Endothelial cell of umbilical vein (primary cell): ENCODE results near the gene ZNF331. TPM values are rescaled to one million over a fixed set of nuclear protein-coding genes. Genes with fewer than 3 reads are reported as not detected.

Source experiments
- BruUV-seq: library from RNA; stranded (reverse); fragments of 400-500 nt; replicated peaks from 2 replicates; lab custom pipeline; 2021; lab: Mats Ljungman, UMichigan
- CTCF ChIA-PET: fragments of 300-600, 350-600 bp; sonication (Branson Sonifier 250); formaldehyde crosslinking; loops from one replicate; lab custom pipeline; 2021; ENCODE audit warnings: antibody characterized with exemption, inconsistent platforms; lab: Charles Lee
- POLR2A ChIA-PET: fragments of 300-600, 350-600 bp; sonication (Branson Sonifier 250); formaldehyde crosslinking; loops from one replicate; lab custom pipeline; 2021; ENCODE audit warnings: antibody characterized with exemption, inconsistent platforms; lab: Charles Lee
- DNase-seq: peaks from one replicate; pipeline ENCODE4 v3.0.0-alpha.2; 2011; ENCODE audit warnings: low read depth, low spot score
- FAIRE-seq: peaks from 2 replicates; lab custom pipeline; 2011; peaks lifted over from hg19 to GRCh38; lab: Jason Lieb, UNC
- H2AFZ ChIP-seq: 2 replicates; pipeline ENCODE4 v1.6.0; 2012; ENCODE audit warnings: low read depth, low read length, control low read depth, inconsistent platforms
- H3K27ac ChIP-seq: 2 replicates; pipeline ENCODE4 v1.5.1; 2011; ENCODE audit warnings: low read depth, mild to moderate bottlenecking, control low read depth, low read length, moderate library complexity; ENCODE audit not compliant: insufficient read depth
- H3K27me3 ChIP-seq, 2 experiments: 2 replicates each; pipeline versions ENCODE4 v1.6.0 to v1.6.1; 2011; ENCODE audit warnings: low read length in 2 of 2, mixed read lengths in 1 of 2; ENCODE audit not compliant: control insufficient read depth in 2 of 2, insufficient read depth in 2 of 2
- H3K36me3 ChIP-seq, 2 experiments: 2 replicates in 1 of 2; 3 replicates in 1 of 2; pipeline ENCODE4 v1.5.1; 2011; ENCODE audit warnings: low read length in 2 of 2, mild to moderate bottlenecking in 1 of 2, moderate library complexity in 1 of 2; ENCODE audit not compliant: control insufficient read depth in 2 of 2, insufficient read depth in 2 of 2; ENCODE audit errors: extremely low read depth in 1 of 2
- H3K4me1 ChIP-seq: 3 replicates; pipeline ENCODE4 v1.5.1; 2011; ENCODE audit warnings: mild to moderate bottlenecking, low read length; ENCODE audit not compliant: control insufficient read depth, insufficient read depth; ENCODE audit errors: extremely low read depth
- H3K4me2 ChIP-seq: 2 replicates; pipeline ENCODE4 v1.6.1; 2011; ENCODE audit warnings: low read length, control low read depth, mixed read lengths; ENCODE audit not compliant: insufficient read depth
- H3K4me3 ChIP-seq, 3 experiments: fragments of 200-600 bp in 1 of 3; sonication (generic), shearing (Covaris generic) in 1 of 3; replicated peaks in 1 of 3; 2 replicates each; pipeline ENCODE4 v1.5.1; 2011 to 2016; ENCODE audit warnings: control low read depth in 3 of 3, low read length in 3 of 3, mild to moderate bottlenecking in 2 of 3, inconsistent platforms in 1 of 3, low read depth in 1 of 3, moderate library complexity in 1 of 3; ENCODE audit not compliant: insufficient read depth in 1 of 3
- H3K79me2 ChIP-seq: 2 replicates; pipeline ENCODE4 v1.6.0; 2012; ENCODE audit warnings: low read length, inconsistent platforms; ENCODE audit not compliant: control insufficient read depth, insufficient read depth
- H3K9ac ChIP-seq: replicated peaks from 2 replicates; pipeline ENCODE3; 2011; ENCODE audit warnings: low read length, control low read depth; ENCODE audit not compliant: insufficient read depth; ENCODE audit errors: extremely low read depth
- H3K9me1 ChIP-seq: replicated peaks from 3 replicates; pipeline ENCODE4 v1.6.0; 2011; ENCODE audit warnings: mild to moderate bottlenecking, low read length; ENCODE audit not compliant: control insufficient read depth, insufficient read depth; ENCODE audit errors: extremely low read depth
- H3K9me3 ChIP-seq: replicated peaks from 2 replicates; pipeline ENCODE4 v1.5.1; 2012; ENCODE audit warnings: low read length, inconsistent platforms; ENCODE audit not compliant: control insufficient read depth, insufficient read depth
- H4K20me1 ChIP-seq: replicated peaks from 2 replicates; pipeline ENCODE3; 2011; ENCODE audit warnings: mild to moderate bottlenecking, low read length; ENCODE audit not compliant: control insufficient read depth, insufficient read depth; ENCODE audit errors: extremely low read depth
- CTCF ChIP-seq, 2 donors: IDR thresholded peaks; 1 replicate in 1 of 2; 2 replicates in 1 of 2; pipeline ENCODE4 v1.5.1; 2011; ENCODE audit warnings: low read length in 2 of 2, mild to moderate bottlenecking in 2 of 2, moderate library complexity in 2 of 2, control low read depth in 1 of 2, inconsistent platforms in 1 of 2, low read depth in 1 of 2; ENCODE audit not compliant: insufficient read depth in 1 of 2; ENCODE audit errors: extremely low read depth in 1 of 2
- EZH2 ChIP-seq: IDR thresholded peaks from 2 replicates; pipeline ENCODE4 v1.6.1; 2012; ENCODE audit warnings: borderline replicate concordance, low read depth, mild to moderate bottlenecking, moderate library complexity, low read length, inconsistent platforms; ENCODE audit not compliant: severe bottlenecking
- GATA2 ChIP-seq: IDR thresholded peaks from 2 replicates; pipeline ENCODE4 v1.7.0; 2011; ENCODE audit warnings: low read depth, mild to moderate bottlenecking, moderate library complexity, mixed read lengths, low read length; ENCODE audit not compliant: insufficient read length, insufficient read depth
- JUN ChIP-seq: IDR thresholded peaks from 2 replicates; pipeline ENCODE4 v1.6.1; 2011; ENCODE audit warnings: borderline replicate concordance, low read depth; ENCODE audit not compliant: insufficient read length, insufficient read depth
- MAX ChIP-seq: IDR thresholded peaks from 2 replicates; pipeline ENCODE4 v1.6.1; 2011; ENCODE audit not compliant: insufficient read depth, insufficient read length
- MYC ChIP-seq: IDR thresholded peaks from one replicate; pipeline ENCODE4 v1.6.1; 2011; ENCODE audit warnings: mild to moderate bottlenecking, low read depth, low read length
- POLR2A ChIP-seq: IDR thresholded peaks from 2 replicates; pipeline ENCODE4 v1.6.1; 2012; ENCODE audit warnings: low read depth, mild to moderate bottlenecking, control low read depth, low read length
- POLR2AphosphoS5 ChIP-seq: IDR thresholded peaks from 2 replicates; pipeline ENCODE4 v1.6.1; 2012; ENCODE audit warnings: low read depth, mild to moderate bottlenecking, control low read depth, low read length, moderate library complexity; ENCODE audit not compliant: insufficient read depth
- dilution Hi-C: fragments of 300-500 bp; cut with MboI; formaldehyde crosslinking; loops from one replicate; pipeline ENCODE4 v1.15.0; 2019; ENCODE audit warnings: low sequenced_read_pairs; ENCODE audit not compliant: extremely low pct_ligation_motif_present
- intact Hi-C: fragments of 100-400 bp; cut with micrococcal nuclease; formaldehyde crosslinking; loops from one replicate; pipeline ENCODE4 v1.10.0; 2022
- polyA plus RNA-seq, 4 experiments: library from polyadenylated mRNA; depleted of rRNA in 3 of 4; stranded (reverse) in 3 of 4; unstranded in 1 of 4; fragments of >200 nt; gene quantifications; 2 replicates each; pipeline versions ENCODE4 v1.2.1 to v1.2.3, GENCODE V29; 2011 to 2012; ENCODE audit warnings: missing spikeins in 1 of 4
- total RNA-seq: library from RNA; stranded (reverse); gene quantifications from 2 replicates; pipeline ENCODE4 v1.2.3, GENCODE V29; 2021

The ZNF331 gene
- total and polyA plus RNA-seq, 2 donors (not counting 3 experiments of a cell fraction or from before 2014, with no cell fraction given) = 6.2 to 11.2 TPM

GRCh38 chr19:53621885-53622740, 84.2 kb downstream of the ZNF331 start:
- intact Hi-C loops = no loop called here
- H4K20me1 ChIP-seq = no peaks in the 10 kb centered on the region
- no peak overlapping the region for H3K9ac ChIP-seq
- ChIA-PET CTCF (no interaction called here), POLR2A (no interaction called here)
- no peak for TF ChIP-seq EZH2
- no peak for TF ChIP-seq GATA2
- TF ChIP-seq POLR2A = no peak
- no peak for TF ChIP-seq MAX
- TF ChIP-seq CTCF (IDR thresholded peaks at IDR 0.05; ENCODE audit: extremely low read depth in 1 of 2, insufficient read depth in 1 of 2, low read depth in 1 of 2, low read length in 2 of 2) = no peak
- TF ChIP-seq JUN = no peak
- TF ChIP-seq MYC = no peak
- no peak for TF ChIP-seq POLR2AphosphoS5
- H3K36me3 ChIP-seq = no peaks in the 10 kb centered on the region
- H3K9me3 ChIP-seq = peaks cover 4% of the 10 kb centered on the region
- no peaks in the 10 kb centered on the region for H3K9me1 ChIP-seq
- dilution Hi-C loops = no loop called here
- H3K27ac ChIP-seq = no peak overlapping the region
- FAIRE-seq (no peak), DNase-seq (no peak)
- BruUV-seq = no TSS peak
- no peaks in the 10 kb centered on the region for H3K79me2 ChIP-seq
- H3K4me2 ChIP-seq = no peak overlapping the region
- H3K27me3 ChIP-seq = no peaks in the 10 kb centered on the region
- no peak overlapping the region for H2AFZ ChIP-seq
- no peaks in the 10 kb centered on the region for H3K4me1 ChIP-seq
- H3K4me3 ChIP-seq = no peak overlapping the region
